Tongue (tissue), 2 donors: ENCODE results near the gene FAM222B. TPM values are rescaled to one million over a fixed set of nuclear protein-coding genes. Genes with fewer than 3 reads are reported as not detected.
"Not testable (repeated sequence)": the region's sequence is repeated elsewhere in the genome, so short reads cannot be mapped to it uniquely, and the experiment has no call there.

Source experiments
- DNase-seq: peaks from one replicate; pipeline ENCODE4 v3.0.0-alpha.2; 2015
- total RNA-seq: library from RNA; depleted of rRNA; stranded (reverse); fragments of >200 nt; gene quantifications from one replicate; pipeline ENCODE4 v1.2.3, GENCODE V29; 2014

FAM222B gene
- total RNA-seq, 1 donor from 2014 or later: 3.2 TPM

GRCh38 chr17:28841901-28842281 is 699 bp downstream of the FAM222B start:
- DNase-seq: no peak

GRCh38 chr17:28839221-28839620 is 3.4 kb downstream of the FAM222B start:
- DNase-seq: no peak

- not testable (repeated sequence) for DNase-seq
Measured at GRCh38 chr17:28836541-28836940, 6.0 kb downstream of the FAM222B start.

- no peak for DNase-seq
Measured at GRCh38 chr17:28834420-28834819, 8.2 kb downstream of the FAM222B start.

GRCh38 chr17:28828294-28829040 is 14.1 kb downstream of the FAM222B start:
- DNase-seq: no peak

- no peak for DNase-seq
Measured at GRCh38 chr17:28827672-28828071, 14.9 kb downstream of the FAM222B start.

GRCh38 chr17:28819582-28819981 is 23.0 kb downstream of the FAM222B start:
- DNase-seq: no peak

- DNase-seq: no peak
Measured at GRCh38 chr17:28818819-28819221, 23.8 kb downstream of the FAM222B start.

GRCh38 chr17:28816540-28816939 is 26.1 kb downstream of the FAM222B start:
- no peak for DNase-seq

- peak; percentile 5 for DNase-seq
Measured at GRCh38 chr17:28812748-28813377, 29.7 kb downstream of the FAM222B start.

GRCh38 chr17:28812091-28812747 is 30.4 kb downstream of the FAM222B start:
- peak; percentile 98 for DNase-seq

GRCh38 chr17:28811651-28812090 is 30.9 kb downstream of the FAM222B start:
- DNase-seq: peak; percentile 26

GRCh38 chr17:28810437-28810836 is 32.2 kb downstream of the FAM222B start:
- no peak for DNase-seq

GRCh38 chr17:28807925-28808634 is 34.5 kb downstream of the FAM222B start:
- peak; percentile 32 for DNase-seq

GRCh38 chr17:28796062-28796461 is 46.5 kb downstream of the FAM222B start:
- no peak for DNase-seq

- not testable (repeated sequence) for DNase-seq
Measured at GRCh38 chr17:28794846-28795441, 47.6 kb downstream of the FAM222B start.

GRCh38 chr17:28792877-28793661 is 49.5 kb downstream of the FAM222B start:
- no peak for DNase-seq

GRCh38 chr17:28788100-28788499 is 54.5 kb downstream of the FAM222B start:
- no peak for DNase-seq

- DNase-seq: no peak
Measured at GRCh38 chr17:28783161-28783560, 59.4 kb downstream of the FAM222B start.

GRCh38 chr17:28779601-28780000 is 63.0 kb downstream of the FAM222B start:
- not testable (repeated sequence) for DNase-seq

- DNase-seq: no peak
Measured at GRCh38 chr17:28777178-28777577, 65.4 kb downstream of the FAM222B start.
